ENCODE measurements around the gene HMCN1.

Gene HMCN1

GRCh38 chr1:186055846-186056245, 321.7 kb downstream of the HMCN1 start:
- TF ChIP-seq ZFP3 (CRISPR knock-in tag; IDR thresholded peaks at IDR 0.05) (no peak), ZNF70 (CRISPR knock-in tag; IDR thresholded peaks at IDR 0.05) (no peak), SNAI2 (CRISPR knock-in tag; IDR thresholded peaks at IDR 0.05) (no peak), ESRRG (CRISPR knock-in tag; IDR thresholded peaks at IDR 0.05) (no peak), TOX (CRISPR knock-in tag; IDR thresholded peaks at IDR 0.05; ENCODE audit: borderline replicate concordance) (no peak), ARNTL (CRISPR knock-in tag; IDR thresholded peaks at IDR 0.05; ENCODE audit: borderline replicate concordance, low read depth) (no peak), TSHZ2 (CRISPR knock-in tag; IDR thresholded peaks at IDR 0.05) (no peak), CREB5 (CRISPR knock-in tag; IDR thresholded peaks at IDR 0.05; ENCODE audit: low read depth) (no peak), CSRNP3 (CRISPR knock-in tag; IDR thresholded peaks at IDR 0.05) (no peak), OSR1 (CRISPR knock-in tag; IDR thresholded peaks at IDR 0.05) (no peak), ISL1 (CRISPR knock-in tag; IDR thresholded peaks at IDR 0.05) (no peak), GLIS3 (CRISPR knock-in tag; IDR thresholded peaks at IDR 0.05) (no peak), ZC3H10 (CRISPR knock-in tag; IDR thresholded peaks at IDR 0.05) (no peak), RARB (CRISPR knock-in tag; IDR thresholded peaks at IDR 0.05) (no peak), ZNF8 (CRISPR knock-in tag; IDR thresholded peaks at IDR 0.05) (no peak), BACH2 (CRISPR knock-in tag; IDR thresholded peaks at IDR 0.05; ENCODE audit: borderline replicate concordance) (no peak)
- ATAC-seq = no peak; the same call in 2 of the 3 replicates

- ATAC-seq = no peak
- TF ChIP-seq TSHZ2 (CRISPR knock-in tag; IDR thresholded peaks at IDR 0.05) = no peak
- TF ChIP-seq GLIS3 (CRISPR knock-in tag; IDR thresholded peaks at IDR 0.05) = no peak
- no peak for TF ChIP-seq SNAI2 (CRISPR knock-in tag; IDR thresholded peaks at IDR 0.05)
- TF ChIP-seq ZC3H10 (CRISPR knock-in tag; IDR thresholded peaks at IDR 0.05) = no peak
- no peak for TF ChIP-seq ZNF565 (CRISPR knock-in tag; conservative IDR thresholded peaks at IDR 0.05; ENCODE audit: low read depth)
- no peak for TF ChIP-seq TOX (CRISPR knock-in tag; IDR thresholded peaks at IDR 0.05; ENCODE audit: borderline replicate concordance)
- TF ChIP-seq ARNTL (CRISPR knock-in tag; IDR thresholded peaks at IDR 0.05; ENCODE audit: borderline replicate concordance, low read depth) = no peak
- TF ChIP-seq ZNF8 (CRISPR knock-in tag; IDR thresholded peaks at IDR 0.05) = no peak
- TF ChIP-seq BACH2 (CRISPR knock-in tag; IDR thresholded peaks at IDR 0.05; ENCODE audit: borderline replicate concordance) = no peak
- no peak for TF ChIP-seq ZNF70 (CRISPR knock-in tag; IDR thresholded peaks at IDR 0.05)
- no peak for TF ChIP-seq CSRNP3 (CRISPR knock-in tag; IDR thresholded peaks at IDR 0.05)
Measured at GRCh38 chr1:186057086-186057485, 322.9 kb downstream of the HMCN1 start.

- no peak for ATAC-seq
- TF ChIP-seq CSDC2 (CRISPR knock-in tag; IDR thresholded peaks at IDR 0.05) (no peak), ZC3H10 (CRISPR knock-in tag; IDR thresholded peaks at IDR 0.05) (peak; percentile 15; the same call in 1 of the 2 replicates)
Measured at GRCh38 chr1:186059311-186059710, 325.1 kb downstream of the HMCN1 start.
